PC-3 (cell line): ENCODE measurements around the gene CD19.

Experiments used
- EZH2 ChIP-seq: fragments of 300-600 bp; sonication (generic); IDR thresholded peaks from one replicate; pipeline ENCODE4 v1.6.1; 2017; ENCODE audit warnings: antibody characterized with exemption, mild to moderate bottlenecking, low read length; ENCODE audit not compliant: unreplicated experiment
- TF ChIP-seq, protein P1 (sequence below): fragments of 300-600 bp; sonication (generic); conservative IDR thresholded peaks from 2 replicates; pipeline ENCODE4 v1.5.1; 2017; ENCODE audit warnings: antibody characterized with exemption, low read depth, mild to moderate bottlenecking, low read length

DNA sequence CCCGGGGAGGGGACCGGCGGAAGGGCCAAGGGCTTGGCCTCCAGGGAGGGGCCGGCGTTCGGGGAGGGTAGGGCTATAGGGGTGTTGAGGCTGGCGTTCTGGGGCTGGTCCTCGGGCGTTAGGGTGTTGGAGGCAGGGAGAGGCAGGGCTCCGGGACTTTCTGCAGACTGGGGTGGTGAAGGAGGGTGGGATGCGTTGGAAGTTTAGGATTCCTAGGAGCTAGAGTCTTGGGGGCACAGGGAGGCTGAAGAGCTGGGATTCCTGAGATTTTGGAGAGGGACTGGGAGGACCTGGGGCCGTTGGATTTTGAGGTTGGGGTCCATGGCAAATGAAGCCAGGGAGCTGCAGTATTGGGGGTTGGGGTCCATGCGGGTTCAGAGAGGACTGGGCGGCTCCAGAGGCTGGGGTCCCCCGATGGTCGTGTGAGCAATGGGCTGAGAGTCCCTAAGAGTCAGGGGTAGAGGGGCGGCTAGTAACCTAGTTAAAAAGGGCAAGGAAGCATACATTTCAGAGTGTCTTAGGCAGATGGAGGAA, 19.7 kb downstream of the CD19 start:
- TF ChIP-seq EZH2 = no peak
- TF ChIP-seq, protein P1, sequence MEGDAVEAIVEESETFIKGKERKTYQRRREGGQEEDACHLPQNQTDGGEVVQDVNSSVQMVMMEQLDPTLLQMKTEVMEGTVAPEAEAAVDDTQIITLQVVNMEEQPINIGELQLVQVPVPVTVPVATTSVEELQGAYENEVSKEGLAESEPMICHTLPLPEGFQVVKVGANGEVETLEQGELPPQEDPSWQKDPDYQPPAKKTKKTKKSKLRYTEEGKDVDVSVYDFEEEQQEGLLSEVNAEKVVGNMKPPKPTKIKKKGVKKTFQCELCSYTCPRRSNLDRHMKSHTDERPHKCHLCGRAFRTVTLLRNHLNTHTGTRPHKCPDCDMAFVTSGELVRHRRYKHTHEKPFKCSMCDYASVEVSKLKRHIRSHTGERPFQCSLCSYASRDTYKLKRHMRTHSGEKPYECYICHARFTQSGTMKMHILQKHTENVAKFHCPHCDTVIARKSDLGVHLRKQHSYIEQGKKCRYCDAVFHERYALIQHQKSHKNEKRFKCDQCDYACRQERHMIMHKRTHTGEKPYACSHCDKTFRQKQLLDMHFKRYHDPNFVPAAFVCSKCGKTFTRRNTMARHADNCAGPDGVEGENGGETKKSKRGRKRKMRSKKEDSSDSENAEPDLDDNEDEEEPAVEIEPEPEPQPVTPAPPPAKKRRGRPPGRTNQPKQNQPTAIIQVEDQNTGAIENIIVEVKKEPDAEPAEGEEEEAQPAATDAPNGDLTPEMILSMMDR = no peak
